ENCODE data around the gene BLID. TPM values are rescaled to one million over a fixed set of nuclear protein-coding genes. Genes with fewer than 3 reads are reported as not detected.

Gene BLID
- total and polyA plus RNA-seq, 2 of the 8 experiments (the other 6 are each of a cell fraction or from before 2014, with no cell fraction given) = not detected

- Histone ChIP-seq H3K14ac (ENCODE audit: insufficient read length) (no peak overlapping the region), H3K4me2 (ENCODE audit: insufficient read depth in 1 of 2, low read depth in 2 of 2, low read length in 2 of 2) (no peak overlapping the region), H3K79me2 (ENCODE audit: control insufficient read depth in 1 of 2, insufficient read depth in 2 of 2, low read length in 2 of 2) (no peaks in the 10 kb centered on the region), H2BK120ac (replicated peaks; ENCODE audit: low read depth, low read length) (no peak overlapping the region), H4K20me1 (replicated peaks in 1 of 2; ENCODE audit: control insufficient read depth in 1 of 2, insufficient read depth in 2 of 2, low read length in 2 of 2) (no peaks in the 10 kb centered on the region), H3K23me2 (ENCODE audit: low read depth, low read length) (no peaks in the 10 kb centered on the region), H2AFZ (ENCODE audit: low read length) (no peak overlapping the region), H3K4me3 (ENCODE audit: extremely low read depth in 1 of 4, insufficient read depth in 2 of 4, low read depth in 3 of 4, low read length in 4 of 4) (no peak overlapping the region), H3K18ac (ENCODE audit: extremely low read depth, low read length) (no peak overlapping the region), H2BK12ac (ENCODE audit: low read depth, low read length) (no peak overlapping the region), H4K5ac (ENCODE audit: insufficient read length, low read depth, low read length) (no peak overlapping the region), H4K91ac (replicated peaks; ENCODE audit: insufficient read length, low read length) (no peak overlapping the region), H2AK5ac (ENCODE audit: low read depth, low read length) (no peak overlapping the region), H3K79me1 (ENCODE audit: low read depth, low read length) (no peaks in the 10 kb centered on the region), H2BK15ac (ENCODE audit: low read length) (no peak overlapping the region), H2BK5ac (ENCODE audit: low read depth, low read length) (no peak overlapping the region), H3K27me3 (replicated peaks in 1 of 4; ENCODE audit: control insufficient read depth in 3 of 4, extremely low read depth in 1 of 4, insufficient read depth in 3 of 4, low read length in 3 of 4) (no peaks in the 10 kb centered on the region), H3K4ac (replicated peaks; ENCODE audit: insufficient read length, low read depth, low read length) (no peak overlapping the region), H3K56ac (replicated peaks; ENCODE audit: insufficient read length, low read depth, low read length) (no peak overlapping the region), H2BK20ac (ENCODE audit: low read length) (no peak overlapping the region), H4K8ac (ENCODE audit: extremely low read depth, insufficient read depth, low read length) (no peak overlapping the region), H3K36me3 (ENCODE audit: control insufficient read depth in 2 of 4, insufficient read depth in 4 of 4, low read length in 3 of 4) (no peaks in the 10 kb centered on the region), H3K23ac (ENCODE audit: insufficient read length) (no peak overlapping the region), H3K9me3 (ENCODE audit: insufficient read depth in 2 of 2, low read depth in 1 of 2, low read length in 1 of 2) (no peaks in the 10 kb centered on the region), H3K27ac (ENCODE audit: low read depth, low read length) (no peak overlapping the region), H3K4me1 (replicated peaks in 1 of 4; ENCODE audit: control insufficient read depth in 3 of 4, insufficient read depth in 4 of 4, low read length in 3 of 4) (peaks cover 0 to 4% (median 0%) of the 10 kb centered on the region in 4 experiments; a peak in 1 of 7 replicates), H3K9ac (replicated peaks in 1 of 4; ENCODE audit: extremely low read depth in 1 of 4, low read depth in 3 of 4, low read length in 3 of 4) (no peak overlapping the region)
- 85% methylated on average over 5 of the region's 5 CpGs; no CpG with 5 or more reads in 1 of the 2 experiments for WGBS, 2 experiments (ENCODE audit: extremely low coverage in 1 of 2, insufficient coverage in 1 of 2, insufficient read length in 1 of 2, insufficient replicate concordance in 2 of 2, low coverage in 1 of 2, low lambda C conversion rate in 2 of 2, missing lambda C conversion rate in 1 of 2)
- ChIA-PET CTCF (ENCODE audit: partially characterized antibody) (interaction anchor here (0.9 kb wide), 1 partner anchor 438 kb away, joined by 6 read pairs; no protein-coding TSS in a partner anchor), POLR2A (ENCODE audit: partially characterized antibody) (no interaction called here)
- TF ChIP-seq SRF (IDR thresholded peaks at IDR 0.05; ENCODE audit: low read depth, low read length) = no peak
- TF ChIP-seq CREB1 (IDR thresholded peaks at IDR 0.05) = no peak
- TF ChIP-seq ATF3 (IDR thresholded peaks at IDR 0.05; ENCODE audit: insufficient read depth, low read depth, low read length) = no peak
- no peak for TF ChIP-seq HDAC2 (IDR thresholded peaks at IDR 0.05; ENCODE audit: borderline replicate concordance in 1 of 2, low read depth in 2 of 2, low read length in 2 of 2)
- TF ChIP-seq RFX5 (IDR thresholded peaks at IDR 0.05; ENCODE audit: borderline replicate concordance, low read depth, low read length) = no peak
- no peak for TF ChIP-seq GTF2F1 (IDR thresholded peaks at IDR 0.05; ENCODE audit: borderline replicate concordance, low read depth, low read length)
- no peak for TF ChIP-seq GABPA (IDR thresholded peaks at IDR 0.05; ENCODE audit: borderline replicate concordance, insufficient read depth, low read length)
- no peak for TF ChIP-seq CHD2 (IDR thresholded peaks at IDR 0.05; ENCODE audit: low read length)
- no peak for TF ChIP-seq SUZ12 (IDR thresholded peaks at IDR 0.05; ENCODE audit: low read length)
- TF ChIP-seq NRF1 (IDR thresholded peaks at IDR 0.05; ENCODE audit: low read depth, low read length) = no peak
- TF ChIP-seq RNF2 (IDR thresholded peaks at IDR 0.05; ENCODE audit: borderline replicate concordance, low read depth, low read length, missing control alignments, poor library complexity, severe bottlenecking) = no peak
- no peak for TF ChIP-seq SP1 (IDR thresholded peaks at IDR 0.05; ENCODE audit: low read depth, low read length)
- FAIRE-seq (no peak), DNase-seq (ENCODE audit: low read depth in 1 of 2, low spot score in 2 of 2) (no peak)
These were observed 22.2 kb downstream of the BLID start for GRCh38 chr11:122093731-122094275.
